Muscle layer of duodenum (tissue), 2 donors: ENCODE results near the gene TIAM1.

Experiments
- H3K27ac ChIP-seq: one replicate; pipeline ENCODE4 v1.7.0; 2013; ENCODE audit warnings: mild to moderate bottlenecking, low read length
- H3K27me3 ChIP-seq: one replicate; pipeline ENCODE4 v1.7.0; 2013; ENCODE audit warnings: low read depth, mild to moderate bottlenecking, control low read depth, low read length
- H3K36me3 ChIP-seq, 2 donors: one replicate each; pipeline ENCODE4 v1.7.0; 2013; ENCODE audit warnings: low read length in 2 of 2, control low read depth in 1 of 2, mild to moderate bottlenecking in 1 of 2; ENCODE audit not compliant: insufficient read depth in 2 of 2, control insufficient read depth in 1 of 2
- H3K4me1 ChIP-seq, 2 donors: one replicate each; pipeline ENCODE4 v1.7.0; 2013; ENCODE audit warnings: low read length in 2 of 2, mild to moderate bottlenecking in 2 of 2, control low read depth in 1 of 2, moderate library complexity in 1 of 2; ENCODE audit not compliant: insufficient read depth in 2 of 2, control insufficient read depth in 1 of 2
- H3K4me3 ChIP-seq, 2 donors: one replicate each; pipeline ENCODE4 v1.7.0; 2013; ENCODE audit warnings: low read length in 2 of 2, low read depth in 1 of 2, mild to moderate bottlenecking in 1 of 2
- H3K9me3 ChIP-seq, 2 donors: one replicate each; pipeline ENCODE4 v1.7.0; 2013; ENCODE audit warnings: low read length in 2 of 2, control low read depth in 1 of 2, mild to moderate bottlenecking in 1 of 2; ENCODE audit not compliant: control insufficient read depth in 1 of 2
- donor health status: healthy.

The TIAM1 gene

DNA sequence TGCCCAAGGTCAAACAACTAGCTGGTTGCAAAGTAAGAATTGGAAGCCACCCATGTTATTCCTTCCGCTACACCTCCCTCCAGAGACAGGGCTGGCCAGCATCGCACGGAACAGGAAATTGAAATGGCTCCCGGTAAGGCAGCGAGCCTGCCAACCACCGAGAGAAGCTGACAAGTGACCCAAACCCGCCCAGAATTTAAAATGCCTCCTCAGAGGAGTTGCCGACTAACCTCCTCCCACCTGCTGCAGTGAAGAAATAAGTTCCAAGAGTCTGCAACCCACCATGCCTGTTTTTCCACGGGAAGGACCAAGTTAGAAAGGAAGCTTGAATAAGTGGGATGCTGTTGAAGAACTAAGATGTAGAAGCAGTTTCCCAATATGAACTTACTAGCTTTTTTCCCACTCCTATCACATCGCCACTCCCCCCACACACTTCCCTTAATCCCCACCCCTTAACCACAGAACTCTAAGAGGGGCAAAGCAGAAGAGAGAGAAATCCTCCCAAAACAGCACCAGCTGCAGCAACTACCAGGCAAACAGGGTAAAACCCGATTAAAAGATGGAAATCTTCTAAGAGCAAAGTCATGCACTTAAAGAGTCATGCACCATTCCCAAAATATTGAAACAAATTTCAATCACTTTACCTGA, 78.6 kb downstream of the TIAM1 start:
- Histone ChIP-seq H3K4me3 (no peak overlapping the region), H3K27ac (no peak overlapping the region)

DNA sequence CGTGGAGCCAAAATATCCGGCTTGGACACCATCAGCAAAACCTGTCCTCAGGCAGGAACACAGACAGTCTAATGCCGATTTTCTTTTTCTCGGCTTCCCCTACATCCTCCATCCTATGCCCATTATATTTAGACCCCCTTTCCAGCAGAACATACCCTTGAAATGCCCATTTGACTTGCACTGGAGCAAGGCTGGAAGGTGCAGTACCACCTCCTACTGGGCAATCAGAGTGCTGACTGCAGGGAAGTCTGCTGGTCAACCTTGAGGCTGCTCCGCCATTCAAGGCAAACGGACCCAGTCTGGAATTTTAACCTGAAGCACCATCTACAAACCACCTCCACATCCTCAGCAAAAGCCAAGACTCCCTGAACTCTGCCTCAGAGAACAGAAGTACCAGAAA, 79.5 kb downstream of the TIAM1 start:
- Histone ChIP-seq H3K27ac (no peak overlapping the region), H3K4me3 (no peak overlapping the region), H3K27me3 (no peaks in the 10 kb centered on the region), H3K4me1 (no peaks in the 10 kb centered on the region), H3K9me3 (no peaks in the 10 kb centered on the region), H3K36me3 (no peaks in the 10 kb centered on the region)

More for the DNA sequence above, 78.6 kb downstream of the TIAM1 start:
- no peaks in the 10 kb centered on the region for H3K36me3 ChIP-seq
- H3K9me3 ChIP-seq, result no peaks in the 10 kb centered on the region
- no peaks in the 10 kb centered on the region for H3K27me3 ChIP-seq
- no peaks in the 10 kb centered on the region for H3K4me1 ChIP-seq

DNA sequence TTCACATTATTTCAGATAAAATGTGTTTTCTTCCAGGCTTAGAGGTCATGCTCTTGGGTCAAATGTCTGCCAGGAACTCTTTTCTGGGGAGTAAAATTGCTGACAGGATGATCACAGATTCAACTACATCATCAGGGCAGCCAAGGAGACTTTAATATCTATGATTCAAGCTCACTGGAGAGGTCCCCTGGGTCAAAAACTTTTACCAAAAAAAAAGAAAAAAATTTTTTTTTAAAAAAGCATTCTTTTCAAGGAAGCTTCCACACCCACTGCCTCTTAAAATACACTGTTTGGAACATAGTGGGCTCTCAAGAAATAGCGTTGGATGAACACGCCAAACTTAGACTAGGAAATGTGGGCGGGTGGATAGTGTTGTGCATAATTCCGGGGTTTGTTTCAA, 81.3 kb downstream of the TIAM1 start:
- H3K9me3 ChIP-seq, result no peaks in the 10 kb centered on the region
- H3K27ac ChIP-seq, result no peak overlapping the region
- no peaks in the 10 kb centered on the region for H3K36me3 ChIP-seq
- no peaks in the 10 kb centered on the region for H3K27me3 ChIP-seq
- no peaks in the 10 kb centered on the region for H3K4me1 ChIP-seq
- H3K4me3 ChIP-seq, result no peak overlapping the region

DNA sequence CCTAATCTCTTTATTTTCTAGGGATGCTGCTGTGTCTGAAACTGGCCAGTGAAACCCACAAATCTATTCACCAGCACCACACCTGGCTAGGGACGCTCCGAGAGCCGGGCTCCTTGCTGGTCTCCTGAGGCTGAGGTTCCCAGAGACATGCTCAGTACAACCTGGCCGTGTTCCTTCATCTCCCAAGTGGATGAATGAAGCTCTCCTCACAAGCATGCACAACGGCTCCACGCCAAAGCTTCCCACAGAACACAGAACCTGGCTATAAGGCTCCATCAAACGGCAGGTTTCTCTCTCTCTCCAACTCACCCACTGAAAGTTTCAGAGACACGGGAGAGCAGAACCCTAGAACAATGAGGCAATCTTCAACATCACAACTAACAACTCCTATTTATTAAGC, 82.3 kb downstream of the TIAM1 start:
- Histone ChIP-seq H3K4me1 (no peaks in the 10 kb centered on the region), H3K27me3 (no peaks in the 10 kb centered on the region), H3K9me3 (no peaks in the 10 kb centered on the region), H3K36me3 (no peaks in the 10 kb centered on the region), H3K4me3 (no peak overlapping the region), H3K27ac (no peak overlapping the region)

DNA sequence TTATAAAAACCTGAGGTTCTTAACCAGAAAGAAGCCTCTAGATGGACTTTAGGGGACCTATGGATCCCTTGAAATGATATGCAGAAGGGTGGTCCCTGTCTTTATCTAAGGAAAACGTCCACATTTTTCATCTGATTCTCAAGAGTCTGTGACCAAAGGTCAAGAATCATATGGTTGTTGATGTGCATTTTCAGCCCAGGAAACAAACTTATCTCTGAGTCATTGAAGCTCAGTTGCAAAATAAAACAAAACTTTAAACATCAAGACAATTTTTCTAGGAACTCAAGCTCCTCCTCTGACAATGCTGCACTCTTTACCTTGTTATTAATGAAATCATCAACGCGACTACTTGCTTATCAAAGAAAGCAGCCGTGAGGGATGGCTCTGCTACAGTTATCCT, 83.3 kb downstream of the TIAM1 start:
- Histone ChIP-seq H3K36me3 (no peaks in the 10 kb centered on the region), H3K9me3 (no peaks in the 10 kb centered on the region), H3K27ac (no peak overlapping the region), H3K4me3 (no peak overlapping the region), H3K27me3 (no peaks in the 10 kb centered on the region), H3K4me1 (no peaks in the 10 kb centered on the region)

DNA sequence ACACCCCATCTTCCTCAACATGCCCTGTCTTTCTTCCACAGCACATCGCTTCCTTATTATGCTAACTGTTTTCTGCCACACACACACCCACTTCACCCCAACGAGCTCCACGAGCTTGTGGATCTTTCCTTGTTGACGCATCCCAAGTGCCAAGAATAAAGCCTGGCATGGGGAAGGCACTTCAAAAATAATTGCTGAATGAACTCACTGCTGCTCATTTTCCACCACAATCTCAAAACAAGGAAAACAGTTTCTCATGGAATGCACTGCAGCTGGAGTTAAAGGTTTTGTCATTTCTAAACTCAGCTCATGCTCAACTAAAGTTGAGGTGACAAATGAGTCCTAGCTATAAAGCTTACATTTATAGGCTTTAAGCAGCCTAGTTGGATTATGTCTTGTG, 86.0 kb downstream of the TIAM1 start:
- H3K4me3 ChIP-seq, result no peak overlapping the region
- no peaks in the 10 kb centered on the region for H3K4me1 ChIP-seq
- no peaks in the 10 kb centered on the region for H3K9me3 ChIP-seq
- H3K36me3 ChIP-seq, result no peaks in the 10 kb centered on the region
- H3K27me3 ChIP-seq, result no peaks in the 10 kb centered on the region
- H3K27ac ChIP-seq, result no peak overlapping the region

DNA sequence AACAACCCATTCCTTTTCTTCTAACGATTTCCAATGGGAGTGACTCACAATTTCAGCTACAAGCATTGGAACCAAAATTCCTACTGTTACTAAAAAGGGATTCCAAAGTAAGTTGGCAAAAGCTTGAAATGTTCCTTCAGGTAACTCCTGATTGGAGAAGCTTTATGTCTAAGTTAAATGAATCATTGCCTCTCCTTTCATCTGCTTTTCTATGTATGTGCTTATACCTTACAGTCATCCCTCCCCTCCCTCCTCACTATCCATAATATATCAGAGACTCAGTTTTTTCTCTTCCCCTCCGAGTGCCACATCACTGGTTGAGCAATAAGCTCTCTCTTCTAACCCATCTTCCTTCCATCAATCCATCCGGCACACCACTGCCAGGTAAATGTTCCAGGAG, 86.8 kb downstream of the TIAM1 start:
- H3K27me3 ChIP-seq, result no peaks in the 10 kb centered on the region
- H3K9me3 ChIP-seq, result no peaks in the 10 kb centered on the region
- no peaks in the 10 kb centered on the region for H3K36me3 ChIP-seq
- H3K4me3 ChIP-seq, result no peak overlapping the region
- no peak overlapping the region for H3K27ac ChIP-seq
- H3K4me1 ChIP-seq, result no peaks in the 10 kb centered on the region

DNA sequence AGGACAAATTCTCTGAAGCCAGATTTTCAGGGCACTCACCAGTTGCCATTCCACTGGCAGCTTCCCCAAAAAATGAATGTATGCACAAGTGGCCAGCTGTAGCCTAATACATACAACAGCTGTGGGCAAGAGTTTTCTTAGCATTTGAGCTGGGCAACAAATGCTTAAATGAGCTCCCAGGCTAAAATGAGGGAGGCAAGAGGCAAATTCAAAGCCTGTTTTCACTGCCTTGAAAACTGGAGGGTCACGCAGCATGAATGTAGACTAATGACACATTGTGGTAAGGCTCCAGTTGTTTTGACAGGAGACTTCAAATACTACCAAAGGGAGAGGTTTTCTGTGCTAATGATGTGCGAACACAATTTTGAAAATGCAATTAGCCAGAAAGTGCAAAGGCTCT, 88.2 kb downstream of the TIAM1 start:
- Histone ChIP-seq H3K27ac (no peak overlapping the region), H3K4me3 (no peak overlapping the region), H3K27me3 (no peaks in the 10 kb centered on the region), H3K36me3 (no peaks in the 10 kb centered on the region), H3K9me3 (no peaks in the 10 kb centered on the region), H3K4me1 (no peaks in the 10 kb centered on the region)

DNA sequence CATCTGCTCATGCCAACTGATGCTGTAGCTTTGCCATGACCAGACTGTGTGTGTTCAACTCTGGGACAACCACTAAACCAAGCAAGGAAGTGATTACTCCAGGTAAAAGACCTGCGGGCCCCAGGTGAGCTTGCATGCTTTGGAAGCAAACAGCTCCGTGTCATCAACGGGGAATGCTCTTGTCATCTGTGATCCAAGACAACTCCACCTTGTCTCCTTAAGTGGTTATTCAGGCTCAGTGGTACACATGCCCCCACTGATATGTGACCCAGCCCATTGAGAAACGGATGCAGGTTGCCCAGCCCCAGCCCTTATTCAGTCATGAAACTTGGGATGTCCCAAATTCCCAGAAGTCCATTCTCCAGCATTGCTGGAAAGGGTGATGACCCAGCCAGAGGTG, 89.0 kb downstream of the TIAM1 start:
- H3K4me1 ChIP-seq, result no peaks in the 10 kb centered on the region
- H3K27me3 ChIP-seq, result no peaks in the 10 kb centered on the region
- no peak overlapping the region for H3K27ac ChIP-seq
- H3K9me3 ChIP-seq, result no peaks in the 10 kb centered on the region
- no peaks in the 10 kb centered on the region for H3K36me3 ChIP-seq
- no peak overlapping the region for H3K4me3 ChIP-seq

DNA sequence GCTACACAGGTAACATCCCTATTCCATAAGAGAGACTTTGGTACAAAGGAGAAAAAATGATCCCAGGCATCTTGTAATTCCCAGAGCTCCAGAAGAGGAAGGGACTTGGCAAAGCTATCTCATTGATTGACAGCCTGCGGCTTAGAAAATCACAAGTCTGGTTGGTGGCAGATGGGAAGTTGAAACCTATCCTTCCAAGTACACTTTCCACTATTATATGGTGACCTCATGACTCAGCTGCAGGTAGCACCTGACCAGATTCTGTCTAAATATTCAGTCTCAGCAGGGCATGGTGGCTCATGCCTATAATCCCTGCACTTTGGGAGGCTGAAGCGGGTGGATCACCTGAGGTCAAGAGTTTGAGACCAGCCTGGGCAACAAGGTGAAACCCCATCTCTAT, 89.9 kb downstream of the TIAM1 start:
- Histone ChIP-seq H3K27ac (no peak overlapping the region), H3K9me3 (no peaks in the 10 kb centered on the region), H3K27me3 (no peaks in the 10 kb centered on the region), H3K4me3 (no peak overlapping the region), H3K4me1 (no peaks in the 10 kb centered on the region), H3K36me3 (no peaks in the 10 kb centered on the region)

DNA sequence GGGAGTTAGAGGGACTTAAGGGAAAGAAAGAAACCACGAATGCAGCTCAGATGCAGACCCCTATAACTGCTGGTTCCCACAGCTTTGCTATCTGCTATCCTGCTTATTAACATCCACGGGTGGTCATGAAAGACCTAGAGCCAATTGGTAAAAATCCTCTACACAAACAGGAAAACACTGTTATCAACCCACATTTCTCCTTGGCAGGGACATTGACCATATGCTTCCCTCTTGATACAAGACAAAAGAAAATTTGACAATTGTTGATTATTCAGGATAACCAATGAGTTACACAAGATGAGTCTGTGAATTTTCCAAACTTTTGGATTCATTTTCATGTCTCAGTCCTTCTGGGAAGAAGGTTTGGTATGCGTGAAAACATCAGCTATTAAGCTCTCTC, 90.4 kb downstream of the TIAM1 start:
- Histone ChIP-seq H3K36me3 (no peaks in the 10 kb centered on the region), H3K4me1 (no peaks in the 10 kb centered on the region), H3K27ac (no peak overlapping the region), H3K4me3 (no peak overlapping the region), H3K9me3 (no peaks in the 10 kb centered on the region), H3K27me3 (no peaks in the 10 kb centered on the region)

DNA sequence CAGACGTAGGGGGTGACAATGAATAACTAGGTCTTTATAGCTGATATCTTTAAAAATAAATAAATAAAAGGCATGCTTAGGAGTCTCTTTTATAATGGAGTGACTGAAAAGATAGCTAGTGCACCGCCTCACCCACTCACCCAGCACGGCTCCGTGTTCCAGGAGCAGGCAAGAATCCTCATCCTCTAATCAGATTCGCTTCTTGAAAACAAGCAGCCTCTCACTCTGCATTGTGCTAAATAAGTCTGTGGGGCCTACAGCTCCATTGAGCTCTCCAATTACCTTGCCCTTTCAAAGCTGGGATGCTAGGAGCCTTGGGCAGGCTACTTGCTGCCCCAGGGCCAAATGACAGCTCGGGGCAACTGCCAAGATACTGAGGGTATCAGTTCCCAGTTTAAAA, 91.5 kb downstream of the TIAM1 start:
- no peaks in the 10 kb centered on the region for H3K36me3 ChIP-seq
- H3K9me3 ChIP-seq, result no peaks in the 10 kb centered on the region
- H3K27me3 ChIP-seq, result no peaks in the 10 kb centered on the region
- H3K27ac ChIP-seq, result no peak overlapping the region
- H3K4me3 ChIP-seq, result no peak overlapping the region
- H3K4me1 ChIP-seq, result no peaks in the 10 kb centered on the region
